GM21737 (cell line): ENCODE results near the gene NTSR2.

Experiments used
- ATAC-seq: cut with Tn5 transposase; IDR thresholded peaks from one replicate; pipeline ENCODE4 v1.9.1; 2021; ENCODE audit warnings: mild to moderate bottlenecking, moderate library complexity; ENCODE audit not compliant: unreplicated experiment

The NTSR2 gene

GRCh38 chr2:11630855-11631254 is 39.1 kb downstream of the NTSR2 start:
- ATAC-seq, result no peak

- ATAC-seq, result no peak
These were observed 40.1 kb downstream of the NTSR2 start for GRCh38 chr2:11629851-11630250.

- no peak for ATAC-seq
These were observed 40.8 kb downstream of the NTSR2 start for GRCh38 chr2:11629215-11629614.

GRCh38 chr2:11628675-11629074 is 41.3 kb downstream of the NTSR2 start:
- no peak for ATAC-seq

GRCh38 chr2:11625671-11626070 is 44.3 kb downstream of the NTSR2 start:
- ATAC-seq, result no peak

GRCh38 chr2:11624893-11625292 is 45.1 kb downstream of the NTSR2 start:
- ATAC-seq, result no peak

- no peak for ATAC-seq
These were observed 47.4 kb downstream of the NTSR2 start for GRCh38 chr2:11622611-11623010.

GRCh38 chr2:11621410-11621809 is 48.6 kb downstream of the NTSR2 start:
- ATAC-seq, result no peak

- no peak for ATAC-seq
These were observed 51.3 kb downstream of the NTSR2 start for GRCh38 chr2:11618708-11619062.

- no peak for ATAC-seq
These were observed 51.8 kb downstream of the NTSR2 start for GRCh38 chr2:11617984-11618707.

- no peak for ATAC-seq
These were observed 52.5 kb downstream of the NTSR2 start for GRCh38 chr2:11617527-11617926.

GRCh38 chr2:11616851-11617415 is 53.1 kb downstream of the NTSR2 start:
- no peak for ATAC-seq

GRCh38 chr2:11616097-11616687 is 53.8 kb downstream of the NTSR2 start:
- ATAC-seq, result no peak

- no peak for ATAC-seq
These were observed 54.8 kb downstream of the NTSR2 start for GRCh38 chr2:11615209-11615608.

- no peak for ATAC-seq
These were observed 56.7 kb downstream of the NTSR2 start for GRCh38 chr2:11613297-11613696.

GRCh38 chr2:11612553-11613215 is 57.3 kb downstream of the NTSR2 start:
- no peak for ATAC-seq

- no peak for ATAC-seq
These were observed 58.7 kb downstream of the NTSR2 start for GRCh38 chr2:11611251-11611650.

GRCh38 chr2:11610624-11611242 is 59.3 kb downstream of the NTSR2 start:
- no peak for ATAC-seq
